HepG2 (cell line): ENCODE measurements around the gene PLCL1. TPM values are rescaled to one million over a fixed set of nuclear protein-coding genes. Genes with fewer than 3 reads are reported as not detected.

Source experiments
- ATAC-seq: fragments of 200-7000 bp; cut with Tn5 transposase; 3 replicates; pipeline ENCODE4 v1.9.1; 2020; ENCODE audit warnings: mild to moderate bottlenecking, moderate library complexity
- BruUV-seq: library from RNA; stranded (reverse); fragments of 400-500 nt; replicated peaks from 2 replicates; lab custom pipeline; 2021; lab: Mats Ljungman, UMichigan
- CTCF ChIA-PET: fragments of 300-600 bp; formaldehyde crosslinking; extraction: SDS; loops from one replicate; lab custom pipeline; 2021; ENCODE audit warnings: low total read pairs, inconsistent platforms, low intra/inter-chr PET ratio; lab: Yijun Ruan, JAX
- POLR2A ChIA-PET: fragments of 350-600 bp; sonication (Branson Sonifier 250); formaldehyde crosslinking; loops from one replicate; lab custom pipeline; 2020; ENCODE audit warnings: antibody characterized with exemption, inconsistent platforms; lab: Yijun Ruan, JAX
- DNase-seq: peaks from one replicate; pipeline ENCODE4 v3.0.0-alpha.2; 2015; ENCODE audit warnings: low spot score
- FAIRE-seq: peaks from 3 replicates; lab custom pipeline; 2011; peaks lifted over from hg19 to GRCh38; lab: Jason Lieb, UNC
- H2AFZ ChIP-seq: one replicate; pipeline ENCODE4 v1.6.1; 2011; ENCODE audit warnings: low read length, inconsistent platforms
- H3K27ac ChIP-seq: fragments of 300-600 bp; 3 replicates; pipeline ENCODE4 v1.8.0; 2011; ENCODE audit warnings: mixed run types, mild to moderate bottlenecking, mixed read lengths, low read length, inconsistent platforms; ENCODE audit not compliant: insufficient read depth; ENCODE audit errors: extremely low read length
- H3K27me3 ChIP-seq, 2 experiments: fragments of 200-600 bp in 1 of 2; 2 replicates in 1 of 2; 3 replicates in 1 of 2; pipeline versions ENCODE4 v1.6.0 to v1.8.0; 2011; ENCODE audit warnings: low read length in 2 of 2, mild to moderate bottlenecking in 2 of 2, moderate library complexity in 2 of 2, inconsistent platforms in 1 of 2; ENCODE audit not compliant: insufficient read depth in 2 of 2, control insufficient read depth in 1 of 2
- H3K36me3 ChIP-seq, 2 experiments: fragments of 200-600 bp in 1 of 2; replicated peaks in 1 of 2; 2 replicates in 1 of 2; 3 replicates in 1 of 2; pipeline versions ENCODE4 v1.5.1 to v1.8.0; 2011; ENCODE audit warnings: low read length in 2 of 2, inconsistent platforms in 1 of 2; ENCODE audit not compliant: insufficient read depth in 2 of 2, control insufficient read depth in 1 of 2
- H3K4me1 ChIP-seq: 2 replicates; pipeline ENCODE4 v1.5.1; 2012; ENCODE audit warnings: low read length, inconsistent platforms; ENCODE audit not compliant: insufficient read depth
- H3K4me2 ChIP-seq: 2 replicates; pipeline ENCODE4 v1.6.0; 2011; ENCODE audit warnings: low read depth, low read length, inconsistent platforms
- H3K4me3 ChIP-seq, 3 experiments: fragments of 200-600 bp in 1 of 3; sonication (generic), shearing (Covaris generic) in 1 of 3; replicated peaks in 1 of 3; 2 replicates each; pipeline ENCODE4 v1.5.1; 2011 to 2016; ENCODE audit warnings: low read length in 3 of 3, inconsistent platforms in 2 of 3, low read depth in 2 of 3, mild to moderate bottlenecking in 2 of 3, control low read depth in 1 of 3, mixed read lengths in 1 of 3; ENCODE audit not compliant: insufficient read depth in 1 of 3
- H3K79me2 ChIP-seq: one replicate; pipeline ENCODE4 v1.6.1; 2011; ENCODE audit warnings: low read length, inconsistent platforms; ENCODE audit not compliant: insufficient read depth
- H3K9ac ChIP-seq: 2 replicates; pipeline ENCODE4 v1.6.0; 2011; ENCODE audit warnings: mild to moderate bottlenecking, low read depth, low read length, inconsistent platforms; ENCODE audit not compliant: insufficient read depth
- H3K9me3 ChIP-seq: 2 replicates; pipeline ENCODE4 v1.5.1; 2012; ENCODE audit warnings: mild to moderate bottlenecking, low read length
- H4K20me1 ChIP-seq: 2 replicates; pipeline ENCODE4 v1.6.0; 2011; ENCODE audit warnings: inconsistent platforms, mild to moderate bottlenecking, low read length, moderate library complexity; ENCODE audit not compliant: insufficient read depth
- CEBPG ChIP-seq: IDR thresholded peaks from 2 replicates; pipeline ENCODE4 v1.6.1; 2016
- MAFG ChIP-seq: sonication (generic); formaldehyde crosslinking; IDR thresholded peaks from 2 replicates; pipeline ENCODE4 v1.5.1; 2020; ENCODE audit warnings: mild to moderate bottlenecking, missing genetic modification reagents
- MYC ChIP-seq: sonication (generic); formaldehyde crosslinking; IDR thresholded peaks from 2 replicates; pipeline ENCODE4 v1.9.0; 2021; ENCODE audit warnings: missing genetic modification reagents, borderline replicate concordance
- POLR2AphosphoS2 ChIP-seq: IDR thresholded peaks from 2 replicates; pipeline ENCODE4 v1.6.1; 2011; ENCODE audit warnings: low read depth, low read length, improper control_type of control experiment
- SNRNP70 ChIP-seq: fragments of 200-400 bp; formaldehyde crosslinking; IDR thresholded peaks from 2 replicates; pipeline ENCODE4 v1.6.1; 2017; ENCODE audit warnings: mild to moderate bottlenecking, low read depth, low read length, moderate library complexity
- SRSF4 ChIP-seq: fragments of 200-400 bp; formaldehyde crosslinking; IDR thresholded peaks from one replicate; pipeline ENCODE4 v1.6.1; 2018; ENCODE audit warnings: mild to moderate bottlenecking, low read depth, low read length, moderate library complexity; ENCODE audit not compliant: poor library complexity, severe bottlenecking
- ZIK1 ChIP-seq: sonication (generic); formaldehyde crosslinking; IDR thresholded peaks from 2 replicates; pipeline ENCODE4 v1.5.0; 2020; ENCODE audit warnings: mild to moderate bottlenecking, low read depth, missing genetic modification reagents, borderline replicate concordance
- ZNF331 ChIP-seq: sonication (generic); formaldehyde crosslinking; IDR thresholded peaks from 2 replicates; pipeline ENCODE4 v1.4.0; 2020; ENCODE audit warnings: missing genetic modification reagents
- WGBS: methylation state at CpG from one replicate; pipeline ENCODE4 v1.1.6; 2017; ENCODE audit warnings: low lambda C conversion rate; 5-methylcytosine and 5-hydroxymethylcytosine counted together
- in situ Hi-C: cut with HindIII; loops from 2 replicates; pipeline ENCODE4 v1.10.0; 2017; ENCODE audit warnings: low pct_unique_long_range_greater_than_20kb; ENCODE audit not compliant: extremely low pct_ligation_motif_present
- intact Hi-C: fragments of 100-400 bp; cut with micrococcal nuclease; formaldehyde crosslinking; loops from one replicate; pipeline ENCODE4 v1.10.0; 2022; ENCODE audit not compliant: unreplicated experiment
- polyA plus RNA-seq, 8 experiments: library from polyadenylated mRNA; depleted of rRNA in 3 of 8; stranded (reverse) in 7 of 8; unstranded in 1 of 8; fragments of >200 nt; fragmentation: Illumina TruSeq in 4 of 8; extraction: Trizol in 4 of 8; gene quantifications; 2 replicates each; pipeline versions ENCODE4 v1.2.1 to v1.2.3, GENCODE V29; 2011 to 2016; ENCODE audit warnings: low read depth in 4 of 8, missing spikeins in 1 of 8, mixed read lengths in 1 of 8; ENCODE audit not compliant: insufficient read depth in 1 of 8
- total RNA-seq, 5 experiments: library from RNA; depleted of rRNA; stranded (reverse); fragments of >200 nt; fragmentation: Illumina TruSeq; extraction: Trizol; gene quantifications; 2 replicates each; pipeline ENCODE4 v1.2.3, GENCODE V29; 2016; ENCODE audit warnings: low read depth in 1 of 5
- TF ChIP-seq, protein P1 (sequence below): sonication (generic); formaldehyde crosslinking; IDR thresholded peaks from 2 replicates; pipeline ENCODE4 v1.4.0; 2020; ENCODE audit warnings: missing genetic modification reagents, low read depth, mild to moderate bottlenecking, borderline replicate concordance

PLCL1 gene
- total and polyA plus RNA-seq, 2 of the 13 experiments (the other 11 are each of a cell fraction or from before 2014, with no cell fraction given), result not detected

DNA sequence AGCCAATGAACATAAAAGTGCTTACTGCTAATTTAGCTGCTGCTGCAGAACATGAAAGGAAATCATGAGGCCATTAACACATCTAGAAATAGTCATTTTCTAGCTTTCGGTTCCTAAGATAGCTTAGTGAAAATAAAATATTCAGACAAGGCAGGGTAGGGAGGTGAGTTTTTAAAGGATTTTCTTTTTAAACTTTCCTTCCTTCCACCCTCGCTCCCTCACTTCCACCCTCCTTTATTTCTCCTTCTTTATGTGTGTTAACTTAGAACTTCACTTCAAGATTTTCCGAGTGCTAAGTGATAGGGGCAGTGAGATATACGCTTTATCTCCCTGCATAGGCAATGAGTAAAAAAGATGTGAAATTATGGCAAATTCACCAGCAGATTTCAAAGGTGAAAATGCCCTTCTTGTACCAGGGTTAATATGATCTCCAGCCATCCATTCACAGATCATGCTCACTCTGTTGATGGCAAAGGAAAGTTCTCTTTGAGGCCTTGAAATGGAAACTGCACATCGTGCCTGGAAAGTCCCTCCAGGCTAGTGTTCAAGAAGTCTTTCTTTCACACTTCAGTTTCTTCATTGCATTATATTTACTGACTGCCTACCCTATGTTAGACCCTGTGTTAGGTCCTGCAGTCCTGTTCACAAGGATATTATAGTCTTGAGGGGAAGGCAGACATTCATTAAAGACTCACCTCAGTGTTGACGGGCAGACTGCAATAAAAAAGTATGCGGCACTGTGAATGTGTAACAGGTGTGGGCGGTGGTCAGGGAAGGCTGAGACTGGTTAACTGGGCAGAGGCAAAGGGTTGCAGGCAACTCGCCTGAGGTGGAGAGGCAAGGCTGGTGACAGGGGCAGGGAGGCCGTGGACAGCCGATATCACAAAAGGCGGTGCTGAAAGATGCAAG lies 200.8 kb downstream of the PLCL1 start:
- Histone ChIP-seq H3K79me2 (no peaks in the 10 kb centered on the region), H3K4me3 (no peak overlapping the region), H3K27ac (no peak overlapping the region), H3K36me3 (no peaks in the 10 kb centered on the region), H4K20me1 (no peaks in the 10 kb centered on the region), H2AFZ (no peak overlapping the region), H3K27me3 (peaks cover 0 to 5% of the 10 kb centered on the region in 2 experiments; a peak in 1 of 5 replicates), H3K4me2 (no peak overlapping the region), H3K4me1 (no peaks in the 10 kb centered on the region), H3K9ac (no peak overlapping the region), H3K9me3 (no peaks in the 10 kb centered on the region)
- DNase-seq (no peak), ATAC-seq (no peak), FAIRE-seq (no peak)
- POLR2A ChIA-PET, result no interaction called here
- CTCF ChIA-PET, result no interaction called here
- intact Hi-C loops (no loop called here), in situ Hi-C loops (no loop called here)
- TF ChIP-seq SRSF4 (no peak), ZNF331 (no peak), MYC (CRISPR knock-in tag) (no peak), ZIK1 (CRISPR knock-in tag) (no peak), MAFG (CRISPR knock-in tag) (no peak), POLR2AphosphoS2 (no peak), SNRNP70 (no peak), CEBPG (CRISPR knock-in tag) (no peak)
- TF ChIP-seq, protein P1, sequence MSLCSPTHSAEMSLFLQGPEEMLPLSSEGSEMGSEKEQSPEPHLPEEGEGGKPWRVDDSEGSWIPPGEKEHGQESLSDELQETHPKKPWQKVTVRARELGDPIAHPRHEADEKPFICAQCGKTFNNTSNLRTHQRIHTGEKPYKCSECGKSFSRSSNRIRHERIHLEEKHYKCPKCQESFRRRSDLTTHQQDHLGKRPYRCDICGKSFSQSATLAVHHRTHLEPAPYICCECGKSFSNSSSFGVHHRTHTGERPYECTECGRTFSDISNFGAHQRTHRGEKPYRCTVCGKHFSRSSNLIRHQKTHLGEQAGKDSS (CRISPR knock-in tag), result no peak
- BruUV-seq, result no TSS peak
- WGBS, result 6% methylated on average over 12 of the region's 12 CpGs
